Upper lobe of left lung (tissue), 6 donors: ENCODE results near the gene COL18A1. TPM values are rescaled to one million over a fixed set of nuclear protein-coding genes. Genes with fewer than 3 reads are reported as not detected.

Experiments used
- ATAC-seq, 2 donors: fragments of 200-7000 bp; cut with Tn5 transposase; one replicate each; pipeline ENCODE4 v1.9.1; 2022; ENCODE audit warnings: mild to moderate bottlenecking in 2 of 2, moderate library complexity in 2 of 2; ENCODE audit not compliant: low FRiP score in 2 of 2
- DNase-seq, 2 donors: peaks; one replicate each; pipeline ENCODE4 v3.0.0-alpha.2; 2019 to 2020
- H3K27ac ChIP-seq, 4 donors: fragments of 200-600 bp; sonication (generic); one replicate each; pipeline ENCODE4 v1.5.1; 2016 to 2019
- H3K27me3 ChIP-seq, 4 donors: fragments of 200-600 bp; sonication (generic); one replicate each; pipeline ENCODE4 v1.5.1; 2017 to 2019
- H3K36me3 ChIP-seq, 4 donors: fragments of 200-600 bp; sonication (generic); one replicate each; pipeline ENCODE4 v1.5.1; 2016 to 2019
- H3K4me1 ChIP-seq, 4 donors: fragments of 200-600 bp; sonication (generic); one replicate each; pipeline ENCODE4 v1.5.1; 2018 to 2019
- H3K4me3 ChIP-seq, 4 donors: fragments of 200-600 bp; sonication (generic); one replicate each; pipeline ENCODE4 v1.5.1; 2017 to 2019; ENCODE audit warnings: mild to moderate bottlenecking in 2 of 4, moderate library complexity in 1 of 4
- H3K9me3 ChIP-seq, 4 donors: fragments of 200-600 bp; sonication (generic); one replicate each; pipeline ENCODE4 v1.5.1; 2018 to 2019
- EP300 ChIP-seq, 4 donors: sonication (generic); formaldehyde crosslinking; IDR thresholded peaks; one replicate each; pipeline ENCODE4 v1.5.1; 2017; ENCODE audit warnings: antibody characterized with exemption in 4 of 4, control low read depth in 2 of 4
- POLR2A ChIP-seq, 4 donors: fragments of 450-650 bp; IDR thresholded peaks; one replicate each; pipeline ENCODE4 v1.5.1; 2016 to 2017; ENCODE audit warnings: antibody characterized with exemption in 4 of 4, mild to moderate bottlenecking in 2 of 4
- POLR2AphosphoS5 ChIP-seq, 2 donors: sonication (generic); formaldehyde crosslinking; IDR thresholded peaks; one replicate each; pipeline ENCODE4 v1.5.1; 2017; ENCODE audit warnings: antibody characterized with exemption in 2 of 2
- WGBS, 2 donors: methylation state at CpG; one replicate each; pipeline ENCODE4 v1.1.5; 2017 to 2018; 5-methylcytosine and 5-hydroxymethylcytosine counted together
- total RNA-seq, 6 donors: library from RNA; depleted of rRNA in 4 of 6; stranded (reverse); fragments of >200 nt in 4 of 6; gene quantifications; one replicate each; pipeline versions ENCODE4 v1.1.0 to v1.2.1, GENCODE V29; 2016 to 2021
- TF ChIP-seq, protein P1 (sequence below), 6 experiments: fragments of 450-650 bp in 4 of 6; fragments of 200-600 bp in 2 of 6; sonication (generic) in 2 of 6; IDR thresholded peaks; one replicate each; pipeline ENCODE4 v1.5.1; 2016 to 2019; ENCODE audit warnings: antibody characterized with exemption in 6 of 6
- donor health status: DM: no; HTN: no; CAD: no; lungs with moderate emphysema.
- donor health status: DM: no; HTN: yes; CAD: no; lungs with severe emphysema.

The COL18A1 gene
- total RNA-seq, 6 donors from 2014 or later = 34.5 to 138 (median 70.5) TPM

DNA sequence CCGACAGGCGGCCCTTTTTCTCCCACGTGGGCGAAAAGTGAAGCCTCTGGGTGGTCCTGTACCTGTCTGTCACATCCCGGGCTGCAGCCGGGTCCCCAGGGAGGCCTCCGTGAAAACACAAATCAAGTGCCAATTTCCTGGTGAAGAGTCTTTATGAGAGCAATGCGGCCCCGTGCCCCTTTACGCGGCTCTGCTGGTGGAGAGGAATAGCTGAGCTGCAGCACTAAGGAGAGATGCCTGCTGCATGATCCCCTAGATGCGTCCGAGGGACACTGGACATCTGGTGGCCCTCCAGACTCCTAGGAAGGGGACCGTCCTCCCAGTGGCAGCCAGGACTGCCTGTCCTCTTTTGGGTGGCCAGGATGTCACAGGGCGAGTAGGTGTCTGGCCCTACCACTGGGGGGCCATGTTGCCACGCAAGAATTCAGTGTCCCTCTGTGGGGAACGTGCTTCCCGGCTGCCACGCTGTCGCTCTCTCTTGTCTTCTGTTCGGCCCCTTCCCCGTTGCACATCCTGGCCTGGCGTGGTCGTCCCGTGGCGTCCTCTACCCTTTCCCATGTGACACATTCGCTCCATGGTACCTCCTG, 38.7 kb downstream of the COL18A1 start:
- ATAC-seq (no peak), DNase-seq (peak in 1 of 2 donors; percentile 51)
- H3K9me3 ChIP-seq = peaks cover 0 to 9% (median 3%) of the 10 kb centered on the region in 4 donors
- no peaks in the 10 kb centered on the region for H3K27me3 ChIP-seq
- H3K4me1 ChIP-seq = peaks cover 7 to 11% (median 10%) of the 10 kb centered on the region in 4 donors
- H3K36me3 ChIP-seq = no peaks in the 10 kb centered on the region
- no peak overlapping the region for H3K4me3 ChIP-seq
- TF ChIP-seq POLR2AphosphoS5 (IDR thresholded peaks at IDR 0.05) (no peak), EP300 (IDR thresholded peaks at IDR 0.05) (no peak), POLR2A (IDR thresholded peaks at IDR 0.05) (no peak)
- TF ChIP-seq, protein P1, sequence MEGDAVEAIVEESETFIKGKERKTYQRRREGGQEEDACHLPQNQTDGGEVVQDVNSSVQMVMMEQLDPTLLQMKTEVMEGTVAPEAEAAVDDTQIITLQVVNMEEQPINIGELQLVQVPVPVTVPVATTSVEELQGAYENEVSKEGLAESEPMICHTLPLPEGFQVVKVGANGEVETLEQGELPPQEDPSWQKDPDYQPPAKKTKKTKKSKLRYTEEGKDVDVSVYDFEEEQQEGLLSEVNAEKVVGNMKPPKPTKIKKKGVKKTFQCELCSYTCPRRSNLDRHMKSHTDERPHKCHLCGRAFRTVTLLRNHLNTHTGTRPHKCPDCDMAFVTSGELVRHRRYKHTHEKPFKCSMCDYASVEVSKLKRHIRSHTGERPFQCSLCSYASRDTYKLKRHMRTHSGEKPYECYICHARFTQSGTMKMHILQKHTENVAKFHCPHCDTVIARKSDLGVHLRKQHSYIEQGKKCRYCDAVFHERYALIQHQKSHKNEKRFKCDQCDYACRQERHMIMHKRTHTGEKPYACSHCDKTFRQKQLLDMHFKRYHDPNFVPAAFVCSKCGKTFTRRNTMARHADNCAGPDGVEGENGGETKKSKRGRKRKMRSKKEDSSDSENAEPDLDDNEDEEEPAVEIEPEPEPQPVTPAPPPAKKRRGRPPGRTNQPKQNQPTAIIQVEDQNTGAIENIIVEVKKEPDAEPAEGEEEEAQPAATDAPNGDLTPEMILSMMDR (IDR thresholded peaks at IDR 0.05) = no peak
- H3K27ac ChIP-seq = no peak overlapping the region
- WGBS, 2 donors = 85 to 86% methylated on average over 18 to 27 of the region's 27 CpGs

DNA sequence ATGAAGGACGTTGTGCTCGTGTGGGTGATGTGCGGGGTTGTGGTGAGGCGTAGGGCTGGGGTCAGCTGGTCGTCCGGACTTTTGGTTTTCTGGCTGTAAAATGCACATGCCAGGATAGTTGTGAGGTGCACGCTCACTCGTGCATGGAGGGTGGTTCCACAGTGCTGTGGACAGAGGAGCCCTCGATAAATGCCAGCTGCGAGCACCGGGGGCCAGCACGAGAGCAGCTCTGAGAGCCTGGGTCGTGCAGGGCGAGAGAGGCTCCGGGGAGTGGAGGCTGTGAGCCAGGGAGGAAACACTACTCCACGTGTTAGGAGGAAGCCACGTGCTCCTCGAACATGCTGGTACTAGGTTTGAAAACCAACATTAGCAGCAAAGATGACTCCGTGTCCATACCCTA, 39.4 kb downstream of the COL18A1 start:
- Histone ChIP-seq H3K9me3 (peaks cover 0 to 9% (median 3%) of the 10 kb centered on the region in 4 donors), H3K4me3 (no peak overlapping the region), H3K27ac (no peak overlapping the region), H3K4me1 (peaks cover 2 to 4% (median 4%) of the 10 kb centered on the region in 4 donors), H3K27me3 (no peaks in the 10 kb centered on the region), H3K36me3 (no peaks in the 10 kb centered on the region)
- 70 to 80% methylated on average over 19 of the region's 19 CpGs for whole genome bisulfite sequencing, 2 donors
- no peak for ATAC-seq
- TF ChIP-seq, protein P1 (IDR thresholded peaks at IDR 0.05) = no peak
- TF ChIP-seq EP300 (IDR thresholded peaks at IDR 0.05) = no peak
- TF ChIP-seq POLR2AphosphoS5 (IDR thresholded peaks at IDR 0.05) = no peak
- TF ChIP-seq POLR2A (IDR thresholded peaks at IDR 0.05) = no peak
- DNase-seq = peak in 1 of 2 donors; percentile 51

DNA sequence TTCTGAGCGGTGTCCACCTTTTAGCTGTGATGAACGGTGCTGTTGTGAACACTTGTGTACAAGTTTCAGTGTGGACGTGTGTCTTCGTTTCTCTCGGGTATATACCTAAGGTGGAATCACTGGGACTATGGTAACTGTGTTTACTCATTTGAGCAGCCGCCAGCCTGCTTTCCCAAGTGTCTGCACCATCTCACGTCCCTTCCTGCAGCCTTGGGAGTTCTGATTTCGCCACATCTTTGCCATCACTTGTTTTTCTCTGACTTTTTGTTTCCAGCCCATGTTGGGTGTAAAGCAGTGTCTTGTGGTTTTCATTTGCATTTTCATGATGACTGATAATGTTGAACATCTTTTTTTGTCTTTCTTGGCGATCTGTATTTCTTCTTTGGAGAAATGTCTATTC, 40.4 kb downstream of the COL18A1 start:
- TF ChIP-seq, protein P1 (IDR thresholded peaks at IDR 0.05) = no peak
- TF ChIP-seq POLR2A (IDR thresholded peaks at IDR 0.05) (no peak), POLR2AphosphoS5 (IDR thresholded peaks at IDR 0.05) (no peak), EP300 (IDR thresholded peaks at IDR 0.05) (no peak)
- H3K9me3 ChIP-seq = peaks cover 0 to 9% (median 3%) of the 10 kb centered on the region in 4 donors
- WGBS, 2 donors = 88 to 92% methylated on average over 9 of the region's 9 CpGs
- H3K36me3 ChIP-seq = no peaks in the 10 kb centered on the region
- ATAC-seq = no peak
- H3K4me1 ChIP-seq = no peaks in the 10 kb centered on the region
- H3K27ac ChIP-seq = no peak overlapping the region
- no peak for DNase-seq
- H3K4me3 ChIP-seq = no peak overlapping the region
- H3K27me3 ChIP-seq = no peaks in the 10 kb centered on the region

DNA sequence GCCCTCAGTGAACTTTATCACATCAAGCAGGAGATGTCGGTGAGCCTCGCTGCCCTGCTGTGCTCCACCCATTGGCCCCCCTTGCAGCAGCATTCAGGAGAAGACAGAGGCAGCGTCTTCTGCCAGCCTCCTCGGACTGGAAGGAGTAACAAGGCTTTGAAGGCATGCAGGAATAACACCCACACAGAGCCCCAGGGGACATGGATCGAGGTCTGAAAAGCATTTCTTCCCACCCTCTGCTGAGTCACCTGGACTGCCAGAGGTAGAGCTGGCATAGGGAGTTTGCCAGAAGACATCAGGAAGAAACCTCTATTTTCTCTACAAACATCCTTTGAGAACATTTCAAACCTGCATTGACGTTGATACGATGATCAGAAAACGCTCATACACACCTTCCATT, 42.9 kb downstream of the COL18A1 start:
- H3K27ac ChIP-seq = no peak overlapping the region
- no peaks in the 10 kb centered on the region for H3K4me1 ChIP-seq
- TF ChIP-seq EP300 (IDR thresholded peaks at IDR 0.05) = no peak
- TF ChIP-seq, protein P1 (IDR thresholded peaks at IDR 0.05) = no peak
- TF ChIP-seq POLR2AphosphoS5 (IDR thresholded peaks at IDR 0.05) = no peak
- no peak for TF ChIP-seq POLR2A (IDR thresholded peaks at IDR 0.05)
- WGBS, 2 donors = 87% methylated on average over 8 of the region's 8 CpGs
- H3K36me3 ChIP-seq = no peaks in the 10 kb centered on the region
- ATAC-seq (no peak), DNase-seq (no peak)
- H3K9me3 ChIP-seq = peaks cover 0 to 9% (median 3%) of the 10 kb centered on the region in 4 donors
- H3K27me3 ChIP-seq = no peaks in the 10 kb centered on the region
- no peak overlapping the region for H3K4me3 ChIP-seq

DNA sequence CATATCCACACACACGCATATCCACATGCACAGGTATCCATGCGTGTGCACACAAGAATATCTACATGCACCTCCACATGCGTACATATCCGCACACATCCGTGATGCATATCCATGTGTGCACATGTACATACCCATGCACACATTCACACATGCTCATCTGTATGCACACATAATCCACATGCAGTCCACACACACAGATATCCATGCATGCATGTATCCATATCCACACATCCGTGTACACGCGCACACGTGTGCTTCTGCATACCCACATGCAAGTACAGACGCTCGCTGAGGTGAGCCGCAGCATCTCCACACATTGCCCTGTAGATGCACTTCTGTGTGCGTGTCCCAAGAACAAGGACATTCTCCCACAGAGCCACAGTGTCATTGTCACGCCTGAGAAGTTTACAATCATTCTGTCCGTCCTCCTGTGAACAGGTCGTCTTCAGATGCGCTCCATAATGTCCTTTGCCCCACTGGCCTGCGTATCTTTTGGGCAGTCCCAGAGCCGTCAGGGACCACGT, 43.4 kb downstream of the COL18A1 start:
- no peaks in the 10 kb centered on the region for H3K27me3 ChIP-seq
- 86 to 94% methylated on average over 19 to 20 of the region's 20 CpGs for WGBS, 2 donors
- no peak for TF ChIP-seq POLR2AphosphoS5 (IDR thresholded peaks at IDR 0.05)
- ATAC-seq (no peak), DNase-seq (no peak)
- H3K4me3 ChIP-seq = no peak overlapping the region
- no peaks in the 10 kb centered on the region for H3K36me3 ChIP-seq
- peaks cover 0 to 9% (median 3%) of the 10 kb centered on the region in 4 donors for H3K9me3 ChIP-seq
- no peak overlapping the region for H3K27ac ChIP-seq
- H3K4me1 ChIP-seq = peaks cover 0 to 3% (median 0%) of the 10 kb centered on the region in 4 donors
